Islet of Langerhans (tissue), 1 donor: ENCODE data around the gene NSMCE1.
"Not testable (repeated sequence)": the region's sequence is repeated elsewhere in the genome, so short reads cannot be mapped to it uniquely, and the experiment has no call there.

ENCODE experiments used
- FAIRE-seq: peaks from one replicate; lab custom pipeline; 2011; peaks lifted over from hg19 to GRCh38; lab: Jason Lieb, UNC

NSMCE1 gene

GRCh38 chr16:27214084-27214961, 54.2 kb downstream of the NSMCE1 start:
- peak; percentile 70 for FAIRE-seq

DNA sequence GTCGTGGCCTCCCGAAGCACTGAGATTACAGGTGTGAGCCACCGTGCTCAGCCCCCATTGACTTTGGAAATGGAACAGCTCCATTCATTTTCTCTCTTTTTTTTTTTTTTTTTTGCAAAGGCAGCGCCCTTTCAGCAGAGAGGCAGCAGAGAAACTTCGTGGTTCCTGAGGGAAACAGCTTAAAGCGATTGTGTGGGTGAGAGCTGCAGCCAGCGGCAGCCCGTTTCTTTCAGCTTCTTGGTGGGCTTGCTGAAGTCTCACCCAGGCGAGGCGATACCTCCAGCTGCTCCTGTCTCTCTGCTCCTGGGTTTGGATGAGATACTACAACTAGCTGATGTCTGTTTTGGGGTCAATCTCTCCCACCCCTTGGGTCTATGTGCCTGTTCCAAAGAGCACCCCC, 57.5 kb downstream of the NSMCE1 start:
- no peak for FAIRE-seq

DNA sequence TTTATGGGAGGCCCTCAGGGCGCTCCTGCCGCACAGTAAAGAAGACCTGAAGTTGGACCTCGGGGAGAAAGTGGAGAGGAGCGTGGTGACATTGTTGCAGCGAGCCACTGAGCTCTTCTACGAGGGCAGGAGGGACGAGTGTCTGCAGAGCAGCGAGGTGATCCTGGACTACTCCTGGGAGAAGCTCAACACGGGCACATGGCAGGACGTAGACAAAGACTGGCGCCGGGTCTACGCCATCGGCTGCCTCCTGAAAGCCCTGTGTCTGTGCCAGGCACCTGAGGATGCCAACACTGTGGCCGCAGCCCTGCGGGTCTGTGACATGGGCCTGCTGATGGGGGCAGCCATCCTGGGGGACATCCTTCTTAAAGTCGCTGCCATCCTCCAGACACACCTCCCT, 58.4 kb downstream of the NSMCE1 start:
- FAIRE-seq: no peak

DNA sequence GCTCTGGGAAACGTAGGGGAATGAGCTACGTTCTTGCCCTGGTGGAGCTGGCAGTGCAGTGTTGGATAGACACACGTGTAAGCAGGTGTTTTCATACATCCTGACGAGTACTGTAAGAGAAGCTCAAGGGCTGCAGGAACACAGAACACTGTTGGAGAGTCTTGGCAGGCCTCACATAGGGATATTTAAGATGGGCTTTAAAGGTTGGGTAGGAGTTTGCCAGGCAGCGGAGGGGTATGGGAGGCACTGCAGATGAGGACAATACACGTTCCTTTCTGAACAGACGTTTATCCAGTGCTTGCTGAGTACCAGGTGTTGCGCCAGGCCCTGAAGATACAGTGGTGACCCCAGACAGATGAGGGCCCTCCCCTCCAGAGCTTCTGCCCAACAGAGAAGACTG, 59.0 kb downstream of the NSMCE1 start:
- FAIRE-seq: no peak

DNA sequence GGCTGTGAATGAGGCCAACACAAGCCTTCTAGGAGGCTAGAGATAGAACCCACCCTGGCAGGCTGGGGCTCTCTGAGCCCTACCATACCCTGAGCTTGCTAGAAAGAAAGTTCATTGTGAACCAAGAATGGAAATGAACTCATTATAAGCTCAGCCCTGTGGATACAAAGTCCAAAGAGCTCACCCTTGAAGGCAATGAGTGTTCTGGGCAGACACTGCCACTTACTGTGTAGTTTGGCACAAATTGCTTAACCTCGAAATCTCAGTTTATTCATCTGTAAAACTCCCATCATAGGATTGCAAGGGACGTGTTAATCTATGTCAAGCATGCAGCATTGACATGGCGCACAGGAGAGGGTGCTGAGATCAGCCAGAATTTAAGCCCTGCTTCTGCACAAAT, 59.8 kb downstream of the NSMCE1 start:
- no peak for FAIRE-seq

GRCh38 chr16:27208081-27208680, 60.4 kb downstream of the NSMCE1 start:
- FAIRE-seq: no peak

- FAIRE-seq: not testable (repeated sequence)
Measured at GRCh38 chr16:27207121-27207520, 61.5 kb downstream of the NSMCE1 start.

DNA sequence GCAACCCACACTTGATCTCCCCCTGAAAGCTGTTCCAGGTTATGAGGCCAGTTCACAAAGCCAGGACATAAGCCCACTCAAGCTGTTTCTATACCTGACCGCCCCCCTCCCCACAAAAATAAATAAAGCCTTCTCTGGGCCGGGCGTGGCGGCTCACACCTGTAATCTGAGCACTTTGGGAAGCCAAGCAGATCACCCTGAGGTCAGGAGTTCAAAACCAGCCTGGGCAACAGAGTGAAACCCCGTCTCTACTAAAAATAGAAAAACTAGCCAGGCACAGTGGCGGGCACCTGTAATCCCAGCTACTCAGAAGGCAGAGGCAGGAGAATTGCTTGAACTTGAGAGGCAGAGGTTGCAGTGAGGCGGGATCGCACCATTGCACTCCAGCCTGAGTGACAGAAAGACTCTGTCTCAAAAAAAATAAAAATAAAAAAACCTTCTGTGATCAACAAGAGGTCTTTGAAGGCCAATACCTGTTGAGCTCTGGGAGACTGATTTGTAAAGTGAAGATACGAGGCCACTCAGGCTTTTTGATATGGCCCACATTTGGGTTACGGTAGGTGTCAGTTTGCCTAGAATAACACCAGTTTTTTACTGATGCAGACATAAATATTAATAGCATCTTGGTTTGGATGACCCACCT, 63.0 kb downstream of the NSMCE1 start:
- no peak for FAIRE-seq

GRCh38 chr16:27204312-27204915, 64.2 kb downstream of the NSMCE1 start:
- FAIRE-seq: no peak

DNA sequence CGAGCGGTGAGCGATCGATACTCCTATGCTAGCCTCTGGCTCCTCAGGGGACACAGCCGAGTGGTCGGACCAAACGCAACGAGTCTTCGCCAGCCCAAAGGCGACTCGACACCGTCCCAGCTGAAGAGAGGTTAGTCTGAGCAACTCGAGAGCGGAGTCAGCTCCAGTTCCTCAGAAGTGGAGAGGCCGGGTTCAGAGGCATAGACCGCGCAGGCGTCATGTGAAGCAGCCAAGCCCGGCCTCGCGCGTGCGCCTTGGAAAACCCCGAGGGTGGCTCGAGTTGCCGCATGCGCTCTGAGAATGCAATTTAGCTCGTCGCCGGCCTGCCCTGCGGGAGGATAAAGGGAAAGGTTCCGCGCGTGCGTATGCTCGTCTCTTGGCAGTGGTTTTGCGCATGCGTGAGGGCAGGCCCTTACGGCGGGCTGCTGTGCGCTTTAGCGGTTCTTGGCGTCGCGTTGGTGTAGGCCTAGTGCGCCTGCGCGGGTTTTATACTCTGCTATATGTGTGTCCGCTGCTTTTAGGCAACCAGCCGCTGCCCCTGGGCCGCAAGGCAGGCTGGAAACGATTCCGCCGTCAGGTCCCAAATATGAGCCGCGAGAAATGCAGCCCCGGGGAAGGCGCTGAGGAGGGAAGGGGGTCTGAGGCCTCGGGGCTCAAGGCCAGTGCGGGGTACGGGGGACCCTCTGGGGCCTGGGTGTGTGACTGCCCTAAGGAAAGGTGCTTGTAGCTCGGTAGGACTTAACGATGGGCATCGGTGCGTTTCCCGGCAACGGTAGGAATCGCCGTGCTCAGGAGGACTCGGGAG, 64.9 kb downstream of the NSMCE1 start, which contains the start of gene KDM8:
TSS of gene KDM8 (plus strand) at position 20 of the 805 bp plus-strand sequence. CDS start 6,598 bp downstream, outside the sequence.
- peak; percentile 13 for FAIRE-seq

DNA sequence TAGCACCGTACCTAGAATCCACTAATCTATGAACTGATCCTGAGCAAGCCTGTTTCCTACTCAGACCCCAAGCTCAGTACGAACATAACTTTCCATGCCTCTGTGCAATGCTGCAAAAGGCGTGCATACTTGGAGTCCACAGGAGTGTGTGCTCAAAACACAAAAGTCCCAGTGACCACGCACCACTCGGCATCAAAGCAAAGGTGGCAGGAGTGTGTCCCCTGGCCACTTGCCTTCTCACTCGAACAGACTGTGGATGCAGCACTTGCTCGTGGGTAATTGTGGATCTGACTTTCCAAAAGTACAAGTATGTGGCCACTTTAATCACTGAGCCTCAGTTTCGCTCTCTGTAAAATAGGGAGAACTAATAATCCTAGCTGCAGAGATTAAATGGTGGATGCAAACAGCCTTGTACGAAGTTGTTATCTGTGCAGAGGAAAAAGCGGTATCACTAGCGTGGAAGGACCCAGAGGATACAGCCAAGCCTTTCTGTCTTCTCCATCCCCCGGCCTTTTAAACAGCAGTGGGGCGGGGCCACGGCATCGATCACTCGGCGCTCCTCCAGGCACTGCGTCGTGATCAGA, 65.6 kb downstream of the NSMCE1 start:
- no peak for FAIRE-seq

DNA sequence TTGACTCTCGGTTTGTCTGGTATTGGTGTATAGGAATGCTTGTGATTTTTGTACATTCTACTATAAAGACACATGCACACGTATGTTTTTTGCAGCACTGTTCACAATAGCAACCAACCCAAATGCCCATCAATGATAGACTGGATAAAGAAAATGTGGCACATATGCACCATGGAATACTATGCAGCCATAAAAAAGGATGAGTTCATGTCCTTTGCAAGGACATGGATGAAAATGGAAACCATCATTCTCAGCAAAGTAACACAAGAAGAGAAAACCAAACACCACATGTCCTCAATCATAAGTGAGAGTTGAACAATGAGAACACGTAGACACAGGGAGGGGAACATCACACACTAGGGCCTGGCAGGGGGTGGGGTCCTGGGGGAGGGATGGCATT, 67.7 kb downstream of the NSMCE1 start:
- FAIRE-seq: not testable (repeated sequence)

- FAIRE-seq: no peak
Measured at GRCh38 chr16:27199736-27200135, 68.8 kb downstream of the NSMCE1 start.

GRCh38 chr16:27199235-27199586, 69.4 kb downstream of the NSMCE1 start:
- no peak for FAIRE-seq

- FAIRE-seq: no peak
Measured at GRCh38 chr16:27198451-27199234, 69.9 kb downstream of the NSMCE1 start.

- FAIRE-seq: no peak
Measured at GRCh38 chr16:27197004-27197403, 71.6 kb downstream of the NSMCE1 start.

GRCh38 chr16:27195941-27196595, 72.5 kb downstream of the NSMCE1 start:
- no peak for FAIRE-seq

DNA sequence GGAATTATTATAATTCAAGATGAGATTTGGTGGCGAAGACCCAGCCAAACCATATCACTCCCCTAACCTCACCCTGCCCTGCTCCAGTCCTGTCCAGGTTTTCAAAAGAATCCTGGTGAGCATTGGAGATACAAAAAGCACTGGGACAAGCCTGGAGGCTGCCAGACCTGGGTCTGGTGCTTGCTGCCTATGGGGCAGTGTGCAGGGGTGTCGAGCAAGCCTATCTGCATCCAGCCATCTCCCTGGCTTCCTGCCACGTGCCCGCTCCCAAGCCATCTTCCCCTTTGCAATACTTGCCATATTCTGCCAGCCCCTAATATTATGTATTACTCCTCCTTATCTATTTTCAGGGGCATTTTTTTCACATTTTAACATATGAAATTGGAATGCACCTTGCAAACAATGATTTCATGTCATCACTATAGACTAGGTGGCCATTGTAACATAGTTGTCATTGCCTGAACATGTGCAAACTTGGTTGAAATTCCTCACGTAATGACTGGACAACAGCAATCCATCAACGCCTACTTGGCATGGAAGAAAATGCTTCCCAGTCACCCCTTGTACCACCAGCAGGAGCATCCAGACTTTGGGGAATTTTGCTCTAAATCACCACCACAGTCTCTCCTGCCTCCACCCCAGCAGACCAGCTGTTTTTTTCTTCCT, 73.4 kb downstream of the NSMCE1 start:
- FAIRE-seq: no peak

GRCh38 chr16:27193300-27193990, 75.1 kb downstream of the NSMCE1 start:
- no peak for FAIRE-seq
